Hematopoietic multipotent progenitor cell treated with erythropoietin and hydrocortisone succinate and interleukin-3 and kit ligand, for 4 days (in vitro differentiated cells): Measurements from ENCODE around the gene CRTC3.
"Not testable (repeated sequence)": the region's sequence is repeated elsewhere in the genome, so short reads cannot be mapped to it uniquely, and the experiment has no call there.

Experiments used
- DNase-seq: peaks from one replicate; pipeline ENCODE4 v3.0.0-alpha.2; 2015

CRTC3 gene

GRCh38 chr15:90529371-90530249 lies at the start of gene CRTC3:
Gene CRTC3, plus strand, starts transcription at chr15:90529923. Its CDS starts 149 bp downstream, at chr15:90530072.
- DNase-seq = peak; percentile 79

- peak; percentile 86 for DNase-seq
Observed at GRCh38 chr15:90481023-90481422, 48.7 kb upstream of the CRTC3 start.

- peak; percentile 81 for DNase-seq
Observed at GRCh38 chr15:90482124-90483011, 47.4 kb upstream of the CRTC3 start.

- DNase-seq = no peak
Observed at GRCh38 chr15:90483012-90483307, 46.8 kb upstream of the CRTC3 start.

GRCh38 chr15:90483637-90484036 lies 46.1 kb upstream of the CRTC3 start:
- DNase-seq = no peak

- no peak for DNase-seq
Observed at GRCh38 chr15:90487186-90487585, 42.5 kb upstream of the CRTC3 start.

GRCh38 chr15:90489514-90489913 lies 40.2 kb upstream of the CRTC3 start:
- DNase-seq = no peak

- DNase-seq = no peak
Observed at GRCh38 chr15:90489944-90490343, 39.8 kb upstream of the CRTC3 start.

GRCh38 chr15:90493647-90494046 lies 36.1 kb upstream of the CRTC3 start:
- no peak for DNase-seq

GRCh38 chr15:90495067-90495466 lies 34.7 kb upstream of the CRTC3 start:
- no peak for DNase-seq

- no peak for DNase-seq
Observed at GRCh38 chr15:90496791-90497190, 32.9 kb upstream of the CRTC3 start.

GRCh38 chr15:90497376-90497775 lies 32.3 kb upstream of the CRTC3 start:
- DNase-seq = peak; percentile 44

- no peak for DNase-seq
Observed at GRCh38 chr15:90497912-90498311, 31.8 kb upstream of the CRTC3 start.

GRCh38 chr15:90500171-90500570 lies 29.6 kb upstream of the CRTC3 start:
- DNase-seq = no peak

GRCh38 chr15:90501898-90502297 lies 27.8 kb upstream of the CRTC3 start:
- no peak for DNase-seq

- DNase-seq = not testable (repeated sequence)
Observed at GRCh38 chr15:90510781-90511180, 18.9 kb upstream of the CRTC3 start.

- DNase-seq = not testable (repeated sequence)
Observed at GRCh38 chr15:90511211-90511618, 18.5 kb upstream of the CRTC3 start.

- peak; percentile 20 for DNase-seq
Observed at GRCh38 chr15:90512276-90512675, 17.4 kb upstream of the CRTC3 start.

GRCh38 chr15:90512981-90513380 lies 16.7 kb upstream of the CRTC3 start:
- DNase-seq = peak; percentile 22

- DNase-seq = no peak
Observed at GRCh38 chr15:90513448-90513847, 16.3 kb upstream of the CRTC3 start.

- DNase-seq = not testable (repeated sequence)
Observed at GRCh38 chr15:90513893-90514292, 15.8 kb upstream of the CRTC3 start.

GRCh38 chr15:90519688-90520087 lies 10.0 kb upstream of the CRTC3 start:
- DNase-seq = no peak

GRCh38 chr15:90520365-90520764 lies 9.4 kb upstream of the CRTC3 start:
- no peak for DNase-seq

- DNase-seq = no peak
Observed at GRCh38 chr15:90523373-90523772, 6.3 kb upstream of the CRTC3 start.
